ENCODE measurements around the gene ATF7IP2.

Gene ATF7IP2

DNA sequence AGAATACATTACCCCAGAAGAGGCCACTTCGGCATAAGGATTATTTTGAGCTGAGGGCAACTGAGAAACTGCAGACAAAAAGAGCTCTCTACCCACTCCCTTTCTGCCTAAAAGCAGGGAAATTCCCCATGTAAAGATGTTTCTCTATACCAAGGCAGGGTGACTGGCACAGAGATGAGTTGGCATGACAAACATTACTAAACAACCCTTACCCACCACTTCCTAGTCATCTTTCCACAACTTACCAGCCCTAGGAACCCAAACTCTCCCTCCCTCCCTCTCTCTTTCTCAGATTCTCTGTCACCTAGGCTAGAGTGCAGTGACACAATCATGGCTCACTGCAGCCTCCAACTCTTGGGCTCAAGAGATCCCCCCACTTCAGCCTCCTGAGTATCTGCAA lies 126.0 kb downstream of the ATF7IP2 start:
- in situ Hi-C loops (cut with MboI; ENCODE audit: low pct_unique_long_range_greater_than_20kb, low sequenced_read_pairs, unreplicated experiment) = loop anchor here (5.0 kb wide), 1 partner anchor 255 kb away; no protein-coding TSS in a partner anchor
- no peak for DNase-seq (ENCODE audit: low spot score)
- TF ChIP-seq, protein P1, sequence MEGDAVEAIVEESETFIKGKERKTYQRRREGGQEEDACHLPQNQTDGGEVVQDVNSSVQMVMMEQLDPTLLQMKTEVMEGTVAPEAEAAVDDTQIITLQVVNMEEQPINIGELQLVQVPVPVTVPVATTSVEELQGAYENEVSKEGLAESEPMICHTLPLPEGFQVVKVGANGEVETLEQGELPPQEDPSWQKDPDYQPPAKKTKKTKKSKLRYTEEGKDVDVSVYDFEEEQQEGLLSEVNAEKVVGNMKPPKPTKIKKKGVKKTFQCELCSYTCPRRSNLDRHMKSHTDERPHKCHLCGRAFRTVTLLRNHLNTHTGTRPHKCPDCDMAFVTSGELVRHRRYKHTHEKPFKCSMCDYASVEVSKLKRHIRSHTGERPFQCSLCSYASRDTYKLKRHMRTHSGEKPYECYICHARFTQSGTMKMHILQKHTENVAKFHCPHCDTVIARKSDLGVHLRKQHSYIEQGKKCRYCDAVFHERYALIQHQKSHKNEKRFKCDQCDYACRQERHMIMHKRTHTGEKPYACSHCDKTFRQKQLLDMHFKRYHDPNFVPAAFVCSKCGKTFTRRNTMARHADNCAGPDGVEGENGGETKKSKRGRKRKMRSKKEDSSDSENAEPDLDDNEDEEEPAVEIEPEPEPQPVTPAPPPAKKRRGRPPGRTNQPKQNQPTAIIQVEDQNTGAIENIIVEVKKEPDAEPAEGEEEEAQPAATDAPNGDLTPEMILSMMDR (IDR thresholded peaks at IDR 0.05; ENCODE audit: extremely low read depth, insufficient read depth, missing control alignments) = no peak

- TF ChIP-seq, protein P1 (IDR thresholded peaks at IDR 0.05; ENCODE audit: extremely low read depth, insufficient read depth, missing control alignments) = peak; percentile 64
- DNase-seq (ENCODE audit: low spot score) = peak; percentile 70
- in situ Hi-C loops (cut with MboI; ENCODE audit: low pct_unique_long_range_greater_than_20kb, low sequenced_read_pairs, unreplicated experiment) = loop anchor here (5.0 kb wide), 2 partner anchors 223 to 257 kb away; no protein-coding TSS in a partner anchor
Measured at GRCh38 chr16:10514369-10515055, 128.7 kb downstream of the ATF7IP2 start.

DNA sequence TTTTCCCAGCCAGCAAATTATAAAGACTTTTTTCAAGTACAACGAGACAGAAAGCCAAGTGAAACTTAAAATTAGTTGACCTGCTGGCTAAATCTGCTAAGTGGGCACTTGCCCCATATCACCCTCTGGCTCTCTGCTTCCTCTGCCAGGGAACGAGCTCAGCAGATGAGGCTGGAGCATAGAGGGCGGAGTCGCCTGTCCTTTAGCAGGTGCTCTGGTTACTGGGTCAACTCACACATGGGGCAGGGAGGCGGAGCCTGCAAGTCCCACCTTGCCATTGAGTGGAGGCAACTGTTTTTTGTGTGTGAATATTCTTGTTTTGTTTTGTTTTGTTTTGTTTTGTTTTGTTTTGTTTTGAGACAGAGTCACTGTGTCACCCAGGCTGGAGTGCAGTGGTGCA lies 132.0 kb downstream of the ATF7IP2 start:
- in situ Hi-C loops (cut with MboI; ENCODE audit: low pct_unique_long_range_greater_than_20kb, low sequenced_read_pairs, unreplicated experiment) = loop anchor here (5.0 kb wide), 1 partner anchor 219 kb away; no protein-coding TSS in a partner anchor
- DNase-seq (ENCODE audit: low spot score) = no peak
- TF ChIP-seq, protein P1 (IDR thresholded peaks at IDR 0.05; ENCODE audit: extremely low read depth, insufficient read depth, missing control alignments) = no peak

GRCh38 chr16:10518479-10519041 lies 132.7 kb downstream of the ATF7IP2 start:
- in situ Hi-C loops (cut with MboI; ENCODE audit: low pct_unique_long_range_greater_than_20kb, low sequenced_read_pairs, unreplicated experiment) = loop anchor here (5.0 kb wide), 1 partner anchor 219 kb away; no protein-coding TSS in a partner anchor
- no peak for DNase-seq (ENCODE audit: low spot score)
- TF ChIP-seq, protein P1 (IDR thresholded peaks at IDR 0.05; ENCODE audit: extremely low read depth, insufficient read depth, missing control alignments) = no peak

GRCh38 chr16:10519297-10519696 lies 133.4 kb downstream of the ATF7IP2 start:
- DNase-seq (ENCODE audit: low spot score) = no peak
- in situ Hi-C loops (cut with MboI; ENCODE audit: low pct_unique_long_range_greater_than_20kb, low sequenced_read_pairs, unreplicated experiment) = loop anchor here (5.0 kb wide), 1 partner anchor 218 kb away; no protein-coding TSS in a partner anchor
- TF ChIP-seq, protein P1 (IDR thresholded peaks at IDR 0.05; ENCODE audit: extremely low read depth, insufficient read depth, missing control alignments) = no peak

DNA sequence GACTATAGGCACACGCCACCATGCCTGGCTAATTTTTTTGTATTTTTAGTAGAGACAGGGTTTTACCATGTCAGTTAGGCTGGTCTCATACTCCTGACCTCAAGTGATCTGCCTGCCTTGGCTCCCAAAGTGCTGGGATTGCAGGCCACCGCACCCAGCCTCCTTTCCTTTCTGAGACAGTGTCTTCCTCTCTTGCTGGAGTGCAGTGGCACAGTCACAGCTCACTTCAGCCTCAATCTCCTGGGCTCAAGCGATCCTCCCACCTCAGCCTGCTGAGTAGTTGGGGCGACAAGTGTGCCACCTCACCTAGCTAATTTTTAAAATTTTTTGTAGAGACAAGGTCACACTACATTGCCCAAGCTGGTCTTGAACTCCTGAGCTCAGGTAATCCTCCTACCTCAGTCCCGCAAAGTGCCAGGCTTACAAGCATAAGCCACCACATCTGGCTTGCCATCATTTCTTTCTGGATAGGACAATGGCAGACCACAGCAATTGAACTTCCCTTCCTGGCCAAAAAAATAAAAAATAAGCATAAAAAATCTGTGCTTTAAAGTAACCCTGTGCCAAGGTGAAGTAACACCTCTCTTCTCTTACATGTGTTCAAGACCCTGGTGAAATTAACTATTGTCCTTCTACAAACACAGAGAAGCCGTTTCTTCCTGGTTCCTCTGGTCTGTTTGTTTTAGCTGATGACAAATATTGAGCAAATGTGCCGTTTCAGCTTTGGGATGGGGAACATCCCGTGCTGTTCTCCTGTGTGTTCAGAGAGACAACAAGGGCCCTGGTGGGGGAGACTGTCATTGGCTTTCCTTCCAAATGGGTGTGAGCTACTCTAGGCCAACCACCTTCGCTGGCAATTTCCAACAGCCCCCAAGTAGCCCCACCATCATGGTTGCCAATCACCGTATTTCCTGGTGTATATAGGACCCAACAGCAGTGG lies 134.3 kb downstream of the ATF7IP2 start:
- in situ Hi-C loops (cut with MboI; ENCODE audit: low pct_unique_long_range_greater_than_20kb, low sequenced_read_pairs, unreplicated experiment) = loop anchor here (5.0 to 10.0 kb wide), 2 partner anchors 217 to 395 kb away; no protein-coding TSS in a partner anchor
- TF ChIP-seq, protein P1 (IDR thresholded peaks at IDR 0.05; ENCODE audit: extremely low read depth, insufficient read depth, missing control alignments) = no peak
- DNase-seq (ENCODE audit: low spot score) = no peak

Measured in GM13977 (cell line).